Activated naive CD4-positive, alpha-beta T cell treated with anti-CD3 and anti-CD28 coated beads, Interleukin-2, amount 50 U/mL, for 24 hours (primary cell): ENCODE results near the gene KSR1.
"Not testable (repeated sequence)": the region's sequence is repeated elsewhere in the genome, so short reads cannot be mapped to it uniquely, and the experiment has no call there.

ENCODE experiments used
- H3K27ac Mint-ChIP-seq: one replicate; pipeline ENCODE4 v1.8.0; 2021; ENCODE audit warnings: mild to moderate bottlenecking, mixed read lengths
- H3K27me3 Mint-ChIP-seq: one replicate; pipeline ENCODE4 v1.8.0; 2021; ENCODE audit warnings: mixed read lengths
- H3K36me3 Mint-ChIP-seq: one replicate; pipeline ENCODE4 v1.8.0; 2021; ENCODE audit warnings: mixed read lengths
- H3K4me1 Mint-ChIP-seq: one replicate; pipeline ENCODE4 v1.8.0; 2021; ENCODE audit warnings: mixed read lengths
- H3K4me3 Mint-ChIP-seq: one replicate; pipeline ENCODE4 v1.8.0; 2021; ENCODE audit warnings: mild to moderate bottlenecking, mixed read lengths
- H3K9me3 Mint-ChIP-seq: one replicate; pipeline ENCODE4 v1.8.0; 2021; ENCODE audit warnings: mixed read lengths

Gene KSR1

DNA sequence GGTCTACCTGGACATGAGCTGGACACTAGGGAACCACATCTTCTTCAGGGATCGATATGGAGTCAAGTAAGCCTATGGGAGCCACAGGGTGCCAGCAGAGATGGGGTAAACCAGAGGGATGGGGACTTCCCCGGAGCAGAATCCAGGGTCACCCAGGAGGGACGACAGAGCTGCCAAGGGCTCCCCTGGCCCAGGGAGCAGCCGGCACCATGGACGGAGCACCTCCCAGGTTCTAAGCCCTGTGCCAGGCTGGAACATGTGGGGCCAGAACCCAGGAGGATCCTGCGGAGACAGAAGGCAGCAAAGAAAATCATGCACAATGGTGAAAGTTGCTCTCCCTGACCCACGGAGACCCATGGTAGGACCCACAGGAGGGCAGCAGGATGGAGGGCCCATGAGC lies 33.6 kb upstream of the KSR1 start:
- Mint-ChIP-seq H3K4me1 (no peaks in the 10 kb centered on the region), H3K27ac (no peak overlapping the region), H3K36me3 (no peaks in the 10 kb centered on the region), H3K4me3 (no peak overlapping the region), H3K9me3 (no peaks in the 10 kb centered on the region), H3K27me3 (no peaks in the 10 kb centered on the region)

DNA sequence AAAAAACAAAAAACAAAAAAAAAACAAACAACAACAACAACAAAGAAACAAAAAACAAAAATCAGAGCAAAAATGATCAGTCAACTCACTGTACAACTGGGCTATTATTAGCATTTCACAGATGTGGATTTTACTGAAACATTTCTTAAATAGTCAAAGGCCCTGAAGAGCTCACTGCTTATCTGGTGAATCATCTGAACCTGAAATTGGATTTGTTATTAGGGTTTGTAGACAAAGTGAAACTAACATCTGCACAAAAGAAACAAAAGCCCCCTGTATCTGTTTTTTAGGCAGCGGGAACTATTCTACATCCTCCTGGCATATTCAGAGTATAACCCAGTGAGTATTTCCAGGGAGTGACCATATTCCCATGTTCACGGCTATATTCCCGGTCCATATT lies 32.6 kb upstream of the KSR1 start:
- Mint-ChIP-seq H3K36me3 (no peaks in the 10 kb centered on the region), H3K4me3 (no peak overlapping the region), H3K27ac (no peak overlapping the region), H3K9me3 (no peaks in the 10 kb centered on the region), H3K27me3 (no peaks in the 10 kb centered on the region), H3K4me1 (no peaks in the 10 kb centered on the region)

DNA sequence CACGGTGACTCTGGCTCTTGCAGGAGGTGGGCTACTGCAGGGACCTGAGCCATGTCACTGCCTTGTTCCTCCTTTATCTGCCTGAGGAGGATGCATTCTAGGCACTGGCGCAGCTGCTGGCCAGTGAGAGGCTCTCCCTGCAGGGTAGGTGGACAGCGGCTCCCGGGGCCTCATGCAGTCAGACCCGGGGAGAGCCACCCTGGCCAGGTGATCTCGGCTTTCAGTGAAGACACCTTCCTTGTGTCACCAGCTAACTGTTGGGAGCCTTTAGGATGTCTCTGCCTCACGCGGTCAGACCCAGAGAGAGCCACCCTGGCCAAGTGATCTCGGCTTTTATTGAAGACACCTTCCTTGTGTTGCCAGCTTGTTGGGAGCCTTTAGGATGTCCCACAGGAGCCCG lies 31.7 kb upstream of the KSR1 start:
- Mint-ChIP-seq H3K27me3 (no peaks in the 10 kb centered on the region), H3K4me1 (no peaks in the 10 kb centered on the region), H3K27ac (no peak overlapping the region), H3K4me3 (no peak overlapping the region), H3K36me3 (no peaks in the 10 kb centered on the region), H3K9me3 (no peaks in the 10 kb centered on the region)

DNA sequence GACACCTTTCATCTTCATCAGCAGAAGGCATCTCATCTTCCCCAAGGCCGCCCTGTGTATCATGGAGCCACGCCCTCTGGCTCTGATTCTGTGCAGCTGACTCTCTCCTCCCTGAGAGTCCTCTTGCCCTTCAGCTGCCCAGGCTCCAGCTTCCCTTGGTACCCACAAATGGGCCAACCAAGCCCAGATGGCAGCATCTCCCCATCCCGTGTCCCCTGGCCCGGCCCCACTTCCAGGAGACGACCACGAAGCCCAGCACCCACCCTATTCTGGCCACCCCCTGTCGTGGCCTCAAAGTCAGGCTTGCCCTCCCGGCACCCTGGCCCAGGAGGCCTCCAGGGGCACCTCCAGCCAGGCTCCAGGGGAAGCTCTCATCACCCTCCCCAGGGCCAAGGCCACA lies 31.3 kb upstream of the KSR1 start:
- no peaks in the 10 kb centered on the region for H3K36me3 Mint-ChIP-seq
- H3K4me3 Mint-ChIP-seq: no peak overlapping the region
- no peaks in the 10 kb centered on the region for H3K9me3 Mint-ChIP-seq
- no peak overlapping the region for H3K27ac Mint-ChIP-seq
- no peaks in the 10 kb centered on the region for H3K27me3 Mint-ChIP-seq
- no peaks in the 10 kb centered on the region for H3K4me1 Mint-ChIP-seq

DNA sequence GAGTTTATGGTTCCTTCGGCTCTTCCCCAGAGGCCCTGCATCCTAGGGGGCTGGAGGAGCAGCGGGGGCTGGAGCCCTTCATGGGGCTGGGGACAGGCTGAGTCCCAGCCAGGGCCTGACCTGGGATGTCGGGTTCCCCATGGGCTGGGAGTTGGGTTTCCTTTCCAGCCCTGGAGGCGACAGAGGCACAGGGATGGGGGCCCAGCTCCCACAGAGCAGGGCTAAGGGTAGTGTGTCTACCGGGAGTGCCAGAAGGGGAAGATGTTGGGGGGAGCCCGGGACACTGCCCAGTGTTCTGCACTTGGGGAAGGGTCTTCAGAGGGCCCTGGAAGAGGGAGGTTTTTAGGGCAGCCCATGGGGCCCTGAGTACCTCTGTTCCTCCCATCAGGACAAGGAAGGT lies 30.7 kb upstream of the KSR1 start:
- H3K4me1 Mint-ChIP-seq, H3K36me3 Mint-ChIP-seq, H3K27me3 Mint-ChIP-seq, H3K4me3 Mint-ChIP-seq, H3K9me3 Mint-ChIP-seq, H3K27ac Mint-ChIP-seq: not testable (repeated sequence)

DNA sequence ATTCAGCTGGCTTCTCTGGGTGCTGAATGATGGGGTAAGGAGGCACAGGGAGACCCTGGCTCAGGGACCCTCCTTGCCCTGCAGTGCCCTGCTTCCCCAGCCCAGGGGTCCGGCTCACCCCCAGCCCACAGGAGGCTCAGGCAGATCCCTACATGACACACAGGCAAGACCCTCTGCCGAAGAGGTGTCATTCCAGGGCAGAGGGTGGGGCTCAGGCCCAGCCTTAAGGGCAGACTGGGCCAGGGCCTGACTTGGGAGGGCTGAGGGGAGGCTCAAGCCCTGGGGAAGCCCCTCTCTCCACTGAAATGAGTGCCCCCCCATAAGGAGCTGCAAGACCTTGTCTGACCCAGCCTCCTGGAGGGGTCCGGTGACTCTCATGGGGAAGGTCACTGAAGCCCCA lies 30.3 kb upstream of the KSR1 start:
- H3K27ac Mint-ChIP-seq: no peak overlapping the region

DNA sequence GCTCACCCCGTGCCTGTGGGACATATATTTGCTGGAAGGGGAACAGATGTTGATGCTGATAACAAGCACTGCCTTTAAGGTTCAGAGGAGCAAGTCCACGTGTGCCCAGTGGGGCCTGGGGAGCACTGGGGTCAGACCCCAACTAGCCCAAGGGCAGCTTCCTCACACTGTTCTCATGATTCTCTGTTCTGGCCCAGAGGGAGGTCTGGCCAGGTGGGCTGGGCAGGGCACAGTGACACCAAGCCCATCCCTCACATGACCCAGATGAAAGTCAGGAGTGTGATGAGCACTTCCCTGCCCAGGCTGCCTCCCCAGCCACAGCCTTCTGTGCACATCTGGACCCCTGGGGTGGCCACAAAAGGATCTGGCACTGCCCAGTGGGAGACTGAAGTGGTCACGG lies 29.8 kb upstream of the KSR1 start:
- H3K9me3 Mint-ChIP-seq, H3K4me3 Mint-ChIP-seq: not testable (repeated sequence)

More for the DNA sequence above, 30.3 kb upstream of the KSR1 start:
- Mint-ChIP-seq H3K36me3 (no peaks in the 10 kb centered on the region), H3K4me1 (no peaks in the 10 kb centered on the region), H3K27me3 (no peaks in the 10 kb centered on the region), H3K4me3 (no peak overlapping the region), H3K9me3 (no peaks in the 10 kb centered on the region)

DNA sequence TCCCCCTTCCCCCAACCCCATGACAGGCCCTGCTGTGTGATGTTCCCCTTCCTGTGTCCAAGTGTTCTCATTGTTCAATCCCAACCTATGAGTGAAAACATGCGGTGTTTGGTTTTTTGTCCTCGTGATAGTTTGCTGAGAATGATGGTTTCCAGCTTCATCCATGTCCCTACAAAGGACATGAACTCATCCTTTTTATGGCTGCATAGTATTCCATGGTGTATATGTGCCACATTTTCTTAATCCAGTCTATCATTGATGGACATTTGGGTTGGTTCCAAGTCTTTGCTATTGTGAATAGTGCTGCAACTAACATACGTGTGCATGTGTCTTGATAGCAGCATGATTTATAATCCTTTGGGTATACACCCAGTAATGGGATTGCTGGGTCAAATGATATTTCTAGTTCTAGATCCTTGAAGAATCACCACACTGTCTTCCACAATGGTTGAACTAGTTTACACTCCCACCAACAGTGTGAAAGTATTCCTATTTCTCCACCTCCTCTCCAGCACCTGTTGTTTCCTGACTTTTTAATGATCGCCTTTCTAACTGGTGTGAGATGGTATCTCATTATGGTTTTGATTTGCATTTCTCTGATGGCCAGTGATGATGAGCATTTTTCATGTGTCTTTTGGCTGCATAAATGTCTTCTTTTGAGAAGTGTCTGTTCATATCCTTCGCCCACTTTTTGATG lies 28.9 kb upstream of the KSR1 start:
- not testable (repeated sequence) for H3K27me3 Mint-ChIP-seq, H3K9me3 Mint-ChIP-seq, H3K36me3 Mint-ChIP-seq, H3K27ac Mint-ChIP-seq, H3K4me1 Mint-ChIP-seq, H3K4me3 Mint-ChIP-seq

More for the DNA sequence above, 29.8 kb upstream of the KSR1 start:
- H3K4me1 Mint-ChIP-seq, H3K36me3 Mint-ChIP-seq, H3K27me3 Mint-ChIP-seq, H3K27ac Mint-ChIP-seq: not testable (repeated sequence)

DNA sequence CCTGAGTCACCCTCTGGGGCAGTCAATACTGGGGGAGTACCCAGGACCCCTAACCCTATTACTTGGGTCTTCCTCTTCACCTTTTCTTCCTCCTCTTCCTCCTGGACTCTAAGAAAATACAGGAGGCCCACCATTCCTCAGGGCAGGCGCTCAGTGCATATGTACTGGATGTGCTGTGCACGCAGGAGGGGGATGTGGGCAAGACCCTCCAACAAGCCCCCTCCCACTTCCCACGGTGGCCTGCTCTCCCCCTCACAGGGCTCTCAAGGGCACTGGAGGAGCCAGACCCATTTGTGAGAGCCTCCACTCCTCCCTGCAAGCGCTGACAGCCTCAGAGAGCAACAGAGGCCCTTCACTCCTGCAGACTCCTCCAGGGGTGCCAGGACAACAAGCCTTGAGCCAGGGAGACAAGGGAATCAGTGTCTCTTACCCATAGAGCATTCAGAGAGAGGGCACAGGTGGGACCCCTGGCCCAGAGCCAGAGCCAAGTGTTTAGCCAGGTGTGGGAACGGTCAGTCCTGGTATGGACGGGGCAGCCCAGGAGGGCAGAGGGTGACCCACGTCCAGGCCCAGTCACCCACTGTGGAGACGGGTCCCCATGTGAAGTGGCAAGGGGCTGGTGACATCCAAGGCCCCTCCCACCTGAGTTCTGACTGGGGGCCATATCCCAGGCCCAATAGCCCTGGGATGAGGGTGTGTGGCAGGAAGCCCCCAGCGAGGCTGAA lies 27.3 kb upstream of the KSR1 start:
- H3K27ac Mint-ChIP-seq: no peak overlapping the region
- no peaks in the 10 kb centered on the region for H3K9me3 Mint-ChIP-seq
- H3K4me1 Mint-ChIP-seq: no peaks in the 10 kb centered on the region
- H3K4me3 Mint-ChIP-seq: no peak overlapping the region
- H3K36me3 Mint-ChIP-seq: no peaks in the 10 kb centered on the region
- no peaks in the 10 kb centered on the region for H3K27me3 Mint-ChIP-seq

DNA sequence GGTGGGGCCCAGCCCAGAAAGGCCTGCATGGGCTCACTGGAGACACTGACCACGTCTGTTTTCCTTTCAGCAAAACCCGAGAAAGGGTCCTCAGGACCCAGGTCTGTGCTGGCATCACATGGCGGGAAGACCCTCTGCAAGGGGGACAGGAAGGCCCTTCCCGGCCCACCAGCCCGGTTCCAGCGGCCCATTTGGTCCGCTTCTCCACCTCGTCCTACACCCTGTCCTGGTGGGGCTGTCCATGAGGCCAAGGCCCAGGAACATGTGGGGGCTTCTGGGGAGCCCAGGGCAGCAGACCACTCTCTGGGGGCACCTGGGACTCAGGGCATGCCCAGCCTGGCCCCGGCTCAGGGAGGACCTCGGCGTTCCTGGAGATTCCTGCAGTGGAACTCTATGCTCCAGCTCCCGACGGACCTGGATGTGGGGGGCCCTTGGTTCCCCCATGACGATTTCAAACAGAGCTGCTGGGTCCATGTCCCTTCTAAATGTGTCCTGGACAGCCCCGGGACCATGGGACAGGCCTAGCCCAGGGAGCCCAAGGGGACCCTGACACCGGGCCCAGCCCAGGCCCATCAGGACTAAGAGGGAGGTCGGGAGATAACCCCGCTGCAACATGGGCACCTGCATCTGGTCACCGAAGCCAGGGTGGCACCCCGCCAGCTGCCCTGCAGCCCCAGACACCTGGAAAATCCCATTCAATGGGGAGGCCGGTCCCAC lies 26.4 kb upstream of the KSR1 start:
- H3K9me3 Mint-ChIP-seq: no peaks in the 10 kb centered on the region
- H3K4me3 Mint-ChIP-seq: no peak overlapping the region
- no peaks in the 10 kb centered on the region for H3K4me1 Mint-ChIP-seq
- no peaks in the 10 kb centered on the region for H3K36me3 Mint-ChIP-seq
- no peaks in the 10 kb centered on the region for H3K27me3 Mint-ChIP-seq
- H3K27ac Mint-ChIP-seq: no peak overlapping the region

DNA sequence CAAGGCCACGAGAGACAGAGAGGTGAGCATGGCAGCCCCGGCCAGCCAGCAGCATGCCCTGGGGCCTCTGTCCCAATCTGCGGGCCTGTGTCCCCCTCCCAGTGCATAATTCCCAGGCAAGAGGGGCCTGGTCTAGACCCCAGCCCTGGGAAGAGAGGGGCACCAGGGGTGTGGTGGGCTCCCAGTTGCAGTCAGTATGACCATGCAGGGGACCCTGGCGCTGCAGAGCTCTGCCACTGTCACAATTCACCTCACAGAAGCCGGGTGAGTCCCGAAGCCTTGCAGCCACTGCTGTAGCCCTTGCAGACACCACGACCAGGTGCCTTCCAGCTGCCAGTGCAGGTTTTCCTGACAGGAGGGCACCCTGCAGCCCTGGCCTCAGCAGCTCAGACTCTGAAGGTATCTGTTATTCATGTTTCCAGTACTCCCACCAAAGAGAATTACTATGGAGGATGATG lies 25.8 kb upstream of the KSR1 start:
- Mint-ChIP-seq H3K4me3 (no peak overlapping the region), H3K36me3 (no peaks in the 10 kb centered on the region), H3K4me1 (no peaks in the 10 kb centered on the region), H3K27me3 (no peaks in the 10 kb centered on the region), H3K9me3 (no peaks in the 10 kb centered on the region), H3K27ac (no peak overlapping the region)

DNA sequence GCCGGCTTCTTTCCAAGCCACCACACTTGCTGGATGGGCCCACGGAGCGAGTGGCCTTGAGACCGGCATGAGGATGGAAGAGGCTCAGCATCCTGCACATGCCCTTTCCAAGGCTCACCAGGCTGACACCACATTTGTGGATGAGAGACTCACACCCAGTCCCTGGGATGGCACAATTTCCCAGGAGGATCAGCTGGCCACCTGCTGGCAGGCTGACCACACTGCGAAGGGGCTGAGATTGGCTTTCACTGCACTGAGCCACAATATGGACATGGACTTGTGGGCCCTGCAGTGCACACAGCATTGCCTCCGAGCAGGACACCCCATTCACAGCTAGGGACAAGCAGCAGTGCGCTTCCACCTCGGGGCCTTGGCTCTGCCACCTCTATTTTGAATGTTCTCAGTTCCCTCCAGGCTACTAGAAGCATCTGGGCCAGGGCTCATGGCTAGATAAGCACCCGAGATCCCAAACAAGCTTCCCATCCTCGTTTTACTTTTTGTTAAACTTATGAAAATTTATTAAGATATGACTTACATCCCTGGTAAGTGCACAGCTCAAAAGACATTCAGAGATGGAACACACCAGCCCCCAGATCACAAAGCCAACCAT lies 25.3 kb upstream of the KSR1 start:
- Mint-ChIP-seq H3K36me3 (no peaks in the 10 kb centered on the region), H3K9me3 (no peaks in the 10 kb centered on the region), H3K4me1 (no peaks in the 10 kb centered on the region), H3K27me3 (no peaks in the 10 kb centered on the region), H3K27ac (no peak overlapping the region), H3K4me3 (no peak overlapping the region)

DNA sequence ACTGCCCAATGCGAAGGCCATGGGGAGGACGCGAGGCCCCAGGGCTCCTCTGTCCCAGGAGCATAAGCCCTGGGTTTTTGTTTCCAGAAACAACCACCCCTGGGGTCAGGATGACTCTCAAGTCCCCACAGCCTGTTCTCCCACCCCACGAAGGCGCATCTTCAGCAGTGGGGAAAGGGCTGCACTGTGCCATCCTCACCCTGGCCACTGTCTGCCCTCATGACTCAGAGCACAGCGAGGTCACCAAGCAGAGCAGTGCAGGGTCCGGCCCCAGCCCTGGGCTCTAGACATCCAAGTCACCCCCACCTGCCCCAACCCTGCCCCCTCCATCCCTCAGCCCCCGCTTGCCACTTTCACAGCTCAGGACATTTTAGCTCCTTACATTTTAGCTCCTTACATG lies 22.7 kb upstream of the KSR1 start:
- Mint-ChIP-seq H3K27me3 (no peaks in the 10 kb centered on the region), H3K4me3 (no peak overlapping the region), H3K9me3 (no peaks in the 10 kb centered on the region), H3K36me3 (no peaks in the 10 kb centered on the region), H3K4me1 (no peaks in the 10 kb centered on the region), H3K27ac (no peak overlapping the region)

DNA sequence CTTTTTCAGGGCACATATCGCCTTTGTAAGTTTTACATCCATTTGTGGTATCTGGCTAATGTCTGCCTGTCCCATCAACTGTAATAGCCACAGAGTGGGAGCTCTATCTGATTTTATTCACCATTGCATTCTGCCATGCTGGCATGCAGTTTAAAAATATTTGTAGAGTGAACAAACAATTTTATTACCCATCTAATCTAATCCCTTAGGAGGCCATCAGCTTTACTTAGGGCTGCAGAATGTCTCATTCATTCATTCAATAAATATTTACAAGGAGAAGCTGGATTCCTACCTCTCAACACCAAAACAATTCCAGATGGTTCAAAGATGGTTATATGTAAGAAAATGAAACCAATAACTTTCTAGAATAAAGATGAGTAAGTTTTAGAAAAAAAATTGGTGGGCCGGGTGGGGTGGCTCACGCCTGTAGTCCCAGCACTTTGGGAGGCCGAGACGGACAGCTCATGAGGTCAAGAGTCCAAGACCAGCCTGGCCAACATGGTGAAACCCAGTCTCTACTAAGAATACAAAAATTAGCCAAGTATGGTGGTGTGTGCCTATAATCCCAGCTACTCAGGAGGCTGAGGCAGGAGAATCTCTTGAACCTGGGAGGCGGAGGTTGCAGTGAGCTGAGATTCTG lies 20.7 kb upstream of the KSR1 start:
- not testable (repeated sequence) for H3K9me3 Mint-ChIP-seq, H3K27ac Mint-ChIP-seq, H3K36me3 Mint-ChIP-seq, H3K4me1 Mint-ChIP-seq, H3K27me3 Mint-ChIP-seq, H3K4me3 Mint-ChIP-seq

DNA sequence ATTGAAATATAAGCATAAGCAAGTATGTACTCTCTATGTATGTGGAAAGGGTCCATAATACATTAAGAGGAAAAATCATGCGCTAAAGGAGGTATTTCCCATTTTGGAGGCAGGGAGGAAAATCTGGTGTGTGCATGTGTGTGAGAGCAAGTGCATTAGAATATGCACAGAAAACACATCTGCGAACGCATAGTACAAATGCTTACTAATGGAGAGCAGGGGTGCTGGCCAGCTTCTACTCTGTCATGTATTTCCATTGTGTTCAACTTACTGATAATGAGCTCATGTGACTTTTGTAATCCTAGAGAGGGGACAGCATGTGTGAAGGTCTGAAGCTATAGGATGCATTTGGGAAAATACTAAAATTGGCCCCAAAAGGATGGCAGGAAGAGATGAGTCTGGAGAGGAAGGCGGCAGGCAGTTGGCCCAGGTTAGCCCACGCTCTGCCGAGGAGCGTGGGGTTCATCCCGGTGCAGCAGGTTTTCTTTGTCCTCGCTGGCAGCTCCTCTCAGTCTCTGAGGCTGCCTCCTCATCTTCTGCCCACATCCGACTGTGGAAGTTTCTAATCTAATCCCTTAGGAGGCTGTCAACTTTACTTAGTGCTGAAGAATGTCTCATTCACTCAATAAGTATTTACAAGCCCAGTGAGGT lies 17.8 kb upstream of the KSR1 start:
- Mint-ChIP-seq H3K9me3 (no peaks in the 10 kb centered on the region), H3K36me3 (no peaks in the 10 kb centered on the region), H3K27ac (no peak overlapping the region), H3K27me3 (no peaks in the 10 kb centered on the region), H3K4me3 (no peak overlapping the region), H3K4me1 (no peaks in the 10 kb centered on the region)
